GM12878 (cell line): Measurements from ENCODE around the gene SIRT7. TPM values are rescaled to one million over a fixed set of nuclear protein-coding genes. Genes with fewer than 3 reads are reported as not detected.
A peak's percentile ranks its signal among the peaks of the same experiment; 100 is the strongest.

Experiments used
- ATAC-seq: fragments of 200-7000 bp; cut with Tn5 transposase; 3 replicates; pipeline ENCODE4 v1.9.1; 2020; ENCODE audit warnings: mild to moderate bottlenecking, moderate library complexity
- BruUV-seq: library from RNA; stranded (reverse); fragments of 400-500 nt; replicated peaks from 2 replicates; lab custom pipeline; 2021; lab: Mats Ljungman, UMichigan
- CTCF ChIA-PET: fragments of 300-600 bp; sonication (Branson Sonifier 250); formaldehyde crosslinking; extraction: SDS; loops from one replicate; lab custom pipeline; 2021; ENCODE audit warnings: inconsistent platforms; lab: Yijun Ruan, JAX
- POLR2A ChIA-PET: fragments of 350-600 bp; formaldehyde crosslinking; extraction: SDS; loops from one replicate; lab custom pipeline; 2021; ENCODE audit warnings: inconsistent platforms; lab: Charles Lee
- RAD21 ChIA-PET: fragments of 300-600 bp; sonication (Branson Sonifier 250); formaldehyde crosslinking; loops from one replicate; lab custom pipeline; 2023; ENCODE audit warnings: antibody characterized with exemption; ENCODE audit not compliant: unreplicated experiment; lab: Charles Lee
- SMC1A ChIA-PET: fragments of 300-600 bp; sonication (Branson Sonifier 250); formaldehyde crosslinking; loops from one replicate; lab custom pipeline; 2023; ENCODE audit not compliant: unreplicated experiment, uncharacterized antibody; lab: Charles Lee
- DNase-seq: peaks from one replicate; pipeline ENCODE4 v3.0.0-alpha.2; 2011; ENCODE audit warnings: low read depth, low spot score
- FAIRE-seq: peaks from 3 replicates; lab custom pipeline; 2011; peaks lifted over from hg19 to GRCh38; lab: Jason Lieb, UNC
- H2AFZ ChIP-seq: 2 replicates; pipeline ENCODE4 v1.6.0; 2011; ENCODE audit warnings: low read depth, low read length, control low read depth; ENCODE audit not compliant: control insufficient read depth
- H3K27ac ChIP-seq: 2 replicates; pipeline ENCODE4 v1.5.1; 2011; ENCODE audit warnings: control low read depth; ENCODE audit not compliant: control insufficient read depth, insufficient read depth
- H3K27me3 ChIP-seq, 2 experiments: replicated peaks in 1 of 2; 2 replicates each; pipeline versions ENCODE4 v1.6.0 to v1.6.1; 2011; ENCODE audit warnings: low read length in 1 of 2; ENCODE audit not compliant: control insufficient read depth in 2 of 2, insufficient read depth in 2 of 2
- H3K36me3 ChIP-seq, 2 experiments: 2 replicates each; pipeline ENCODE4 v1.5.1; 2011; ENCODE audit warnings: low read length in 1 of 2; ENCODE audit not compliant: control insufficient read depth in 2 of 2, insufficient read depth in 2 of 2
- H3K4me1 ChIP-seq: 2 replicates; pipeline ENCODE4 v1.6.1; 2011; ENCODE audit warnings: mild to moderate bottlenecking, low read length, moderate library complexity, mixed read lengths; ENCODE audit not compliant: control insufficient read depth, insufficient read depth
- H3K4me2 ChIP-seq: 2 replicates; pipeline ENCODE4 v1.6.0; 2011; ENCODE audit warnings: control low read depth; ENCODE audit not compliant: control insufficient read depth, insufficient read depth
- H3K4me3 ChIP-seq: fragments of 200-600 bp; sonication (generic); 2 replicates; pipeline ENCODE4 v1.5.1; 2016
- H3K79me2 ChIP-seq: 2 replicates; pipeline ENCODE4 v1.6.0; 2011; ENCODE audit warnings: low read length; ENCODE audit not compliant: control insufficient read depth, insufficient read depth
- H3K9ac ChIP-seq: 2 replicates; pipeline ENCODE4 v1.8.0; 2011; ENCODE audit warnings: low read length, control low read depth, mixed read lengths; ENCODE audit not compliant: control insufficient read depth, insufficient read depth
- H3K9me3 ChIP-seq: replicated peaks from 3 replicates; pipeline ENCODE4 v1.5.1; 2011; ENCODE audit warnings: mild to moderate bottlenecking, low read length; ENCODE audit not compliant: control insufficient read depth, insufficient read depth
- H4K20me1 ChIP-seq: 2 replicates; pipeline ENCODE4 v1.6.0; 2011; ENCODE audit not compliant: control insufficient read depth, insufficient read depth
- GATAD2B ChIP-seq: fragments of 450-650 bp; conservative IDR thresholded peaks from 2 replicates; pipeline ENCODE4 v1.6.1; 2017; ENCODE audit warnings: low read depth, mild to moderate bottlenecking, moderate library complexity
- KAT2A ChIP-seq: conservative IDR thresholded peaks from 2 replicates; pipeline ENCODE4 v1.6.1; 2011; ENCODE audit warnings: low read depth, low read length; ENCODE audit not compliant: control insufficient read depth
- KLF5 ChIP-seq: fragments of 450-650 bp; IDR thresholded peaks from 2 replicates; pipeline ENCODE4 v1.6.1; 2014; ENCODE audit warnings: mild to moderate bottlenecking; ENCODE audit not compliant: partially characterized antibody
- MTA3 ChIP-seq: IDR thresholded peaks from 2 replicates; pipeline ENCODE4 v1.6.1; 2012; ENCODE audit warnings: low read length, inconsistent platforms, borderline replicate concordance
- RFX5 ChIP-seq: IDR thresholded peaks from 2 replicates; pipeline ENCODE4 v1.6.1; 2011; ENCODE audit warnings: low read depth, low read length, improper control_type of control experiment
- SREBF1 ChIP-seq: IDR thresholded peaks from 2 replicates; pipeline ENCODE4 v1.6.1; 2012; ENCODE audit warnings: mild to moderate bottlenecking, low read length
- TCF3 ChIP-seq: IDR thresholded peaks from 2 replicates; pipeline ENCODE4 v1.6.1; 2012; ENCODE audit warnings: low read depth, mild to moderate bottlenecking, low read length, borderline replicate concordance; ENCODE audit not compliant: insufficient read depth
- WGBS: methylation state at CpG from one replicate; pipeline ENCODE4 v1.1.6; 2016; ENCODE audit warnings: low lambda C conversion rate; ENCODE audit not compliant: insufficient replicate concordance, insufficient coverage; ENCODE audit errors: missing lambda C conversion rate; 5-methylcytosine and 5-hydroxymethylcytosine counted together
- in situ Hi-C: fragments of 300-500 bp; cut with MboI; formaldehyde crosslinking; loops from 9 replicates; pipeline ENCODE4 v1.14.3; 2018; ENCODE audit warnings: mixed read lengths
- intact Hi-C: fragments of 100-400 bp; cut with micrococcal nuclease; formaldehyde crosslinking; loops from one replicate; pipeline ENCODE4 v1.14.2; 2022; ENCODE audit not compliant: unreplicated experiment
- polyA plus RNA-seq, 11 experiments: library from polyadenylated mRNA; depleted of rRNA in 4 of 11; unstranded in 6 of 11; stranded (reverse) in 5 of 11; fragments of >200 nt; fragmentation: Nextera tagmentation in 4 of 11; fragmentation: Illumina TruSeq in 1 of 11; extraction: Ambion mirVana in 4 of 11; extraction: Trizol in 1 of 11; gene quantifications; 1 replicate in 1 of 11; 2 replicates in 10 of 11; pipeline versions ENCODE4 v1.2.1 to v1.2.3, GENCODE V29; 2011 to 2016; ENCODE audit warnings: inconsistent platforms in 2 of 11, missing spikeins in 2 of 11, low read depth in 1 of 11
- total RNA-seq, 4 experiments: library from RNA; depleted of rRNA in 3 of 4; stranded (reverse); fragments of >200 nt in 3 of 4; fragmentation: Illumina TruSeq in 1 of 4; extraction: Trizol in 1 of 4; gene quantifications; 2 replicates each; pipeline versions ENCODE4 v1.2.1 to v1.2.3, GENCODE V29; 2013 to 2021
- TF ChIP-seq, protein P1 (sequence below): IDR thresholded peaks from 2 replicates; pipeline ENCODE4 v1.6.1; 2012; ENCODE audit warnings: improper control_type of control experiment, low read depth, low read length; ENCODE audit not compliant: insufficient replicate concordance
- TF ChIP-seq, protein P2 (sequence below): IDR thresholded peaks from 2 replicates; pipeline ENCODE4 v1.6.1; 2011; ENCODE audit warnings: borderline replicate concordance, low read depth, mild to moderate bottlenecking, moderate library complexity, mixed read lengths, low read length; ENCODE audit not compliant: insufficient read depth; ENCODE audit errors: extremely low read length
- TF ChIP-seq, protein P3 (sequence below): fragments of 450-650 bp; formaldehyde crosslinking; IDR thresholded peaks from 2 replicates; pipeline ENCODE4 v1.5.0; 2022; ENCODE audit warnings: mild to moderate bottlenecking, missing genetic modification characterization

The SIRT7 gene
- total and polyA plus RNA-seq, 10 of the 15 experiments (the other 5 are each of a cell fraction or from before 2014, with no cell fraction given) = 1.2 to 56.2 (median 22.7) TPM

DNA sequence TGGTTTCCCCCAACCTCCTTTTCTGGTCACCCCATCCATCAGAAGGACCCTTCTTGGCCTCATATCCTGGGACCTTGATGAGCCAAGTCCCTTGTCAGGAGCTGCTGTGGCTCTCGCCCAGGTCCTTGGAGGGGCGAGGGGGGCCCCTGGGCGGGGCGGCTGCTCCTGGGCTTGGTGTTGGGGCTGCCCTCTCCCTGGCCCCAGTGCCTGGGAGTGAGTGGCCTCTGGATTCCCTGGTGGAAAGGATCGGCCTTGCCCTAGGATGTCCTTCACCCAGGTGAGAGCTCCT is 49.2 kb upstream of the SIRT7 start (continued):
- TF ChIP-seq, protein P1, sequence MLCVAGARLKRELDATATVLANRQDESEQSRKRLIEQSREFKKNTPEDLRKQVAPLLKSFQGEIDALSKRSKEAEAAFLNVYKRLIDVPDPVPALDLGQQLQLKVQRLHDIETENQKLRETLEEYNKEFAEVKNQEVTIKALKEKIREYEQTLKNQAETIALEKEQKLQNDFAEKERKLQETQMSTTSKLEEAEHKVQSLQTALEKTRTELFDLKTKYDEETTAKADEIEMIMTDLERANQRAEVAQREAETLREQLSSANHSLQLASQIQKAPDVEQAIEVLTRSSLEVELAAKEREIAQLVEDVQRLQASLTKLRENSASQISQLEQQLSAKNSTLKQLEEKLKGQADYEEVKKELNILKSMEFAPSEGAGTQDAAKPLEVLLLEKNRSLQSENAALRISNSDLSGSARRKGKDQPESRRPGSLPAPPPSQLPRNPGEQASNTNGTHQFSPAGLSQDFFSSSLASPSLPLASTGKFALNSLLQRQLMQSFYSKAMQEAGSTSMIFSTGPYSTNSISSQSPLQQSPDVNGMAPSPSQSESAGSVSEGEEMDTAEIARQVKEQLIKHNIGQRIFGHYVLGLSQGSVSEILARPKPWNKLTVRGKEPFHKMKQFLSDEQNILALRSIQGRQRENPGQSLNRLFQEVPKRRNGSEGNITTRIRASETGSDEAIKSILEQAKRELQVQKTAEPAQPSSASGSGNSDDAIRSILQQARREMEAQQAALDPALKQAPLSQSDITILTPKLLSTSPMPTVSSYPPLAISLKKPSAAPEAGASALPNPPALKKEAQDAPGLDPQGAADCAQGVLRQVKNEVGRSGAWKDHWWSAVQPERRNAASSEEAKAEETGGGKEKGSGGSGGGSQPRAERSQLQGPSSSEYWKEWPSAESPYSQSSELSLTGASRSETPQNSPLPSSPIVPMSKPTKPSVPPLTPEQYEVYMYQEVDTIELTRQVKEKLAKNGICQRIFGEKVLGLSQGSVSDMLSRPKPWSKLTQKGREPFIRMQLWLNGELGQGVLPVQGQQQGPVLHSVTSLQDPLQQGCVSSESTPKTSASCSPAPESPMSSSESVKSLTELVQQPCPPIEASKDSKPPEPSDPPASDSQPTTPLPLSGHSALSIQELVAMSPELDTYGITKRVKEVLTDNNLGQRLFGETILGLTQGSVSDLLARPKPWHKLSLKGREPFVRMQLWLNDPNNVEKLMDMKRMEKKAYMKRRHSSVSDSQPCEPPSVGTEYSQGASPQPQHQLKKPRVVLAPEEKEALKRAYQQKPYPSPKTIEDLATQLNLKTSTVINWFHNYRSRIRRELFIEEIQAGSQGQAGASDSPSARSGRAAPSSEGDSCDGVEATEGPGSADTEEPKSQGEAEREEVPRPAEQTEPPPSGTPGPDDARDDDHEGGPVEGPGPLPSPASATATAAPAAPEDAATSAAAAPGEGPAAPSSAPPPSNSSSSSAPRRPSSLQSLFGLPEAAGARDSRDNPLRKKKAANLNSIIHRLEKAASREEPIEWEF = no peak
- TF ChIP-seq SREBF1 (no peak), KLF5 (no peak), KAT2A (no peak)

DNA sequence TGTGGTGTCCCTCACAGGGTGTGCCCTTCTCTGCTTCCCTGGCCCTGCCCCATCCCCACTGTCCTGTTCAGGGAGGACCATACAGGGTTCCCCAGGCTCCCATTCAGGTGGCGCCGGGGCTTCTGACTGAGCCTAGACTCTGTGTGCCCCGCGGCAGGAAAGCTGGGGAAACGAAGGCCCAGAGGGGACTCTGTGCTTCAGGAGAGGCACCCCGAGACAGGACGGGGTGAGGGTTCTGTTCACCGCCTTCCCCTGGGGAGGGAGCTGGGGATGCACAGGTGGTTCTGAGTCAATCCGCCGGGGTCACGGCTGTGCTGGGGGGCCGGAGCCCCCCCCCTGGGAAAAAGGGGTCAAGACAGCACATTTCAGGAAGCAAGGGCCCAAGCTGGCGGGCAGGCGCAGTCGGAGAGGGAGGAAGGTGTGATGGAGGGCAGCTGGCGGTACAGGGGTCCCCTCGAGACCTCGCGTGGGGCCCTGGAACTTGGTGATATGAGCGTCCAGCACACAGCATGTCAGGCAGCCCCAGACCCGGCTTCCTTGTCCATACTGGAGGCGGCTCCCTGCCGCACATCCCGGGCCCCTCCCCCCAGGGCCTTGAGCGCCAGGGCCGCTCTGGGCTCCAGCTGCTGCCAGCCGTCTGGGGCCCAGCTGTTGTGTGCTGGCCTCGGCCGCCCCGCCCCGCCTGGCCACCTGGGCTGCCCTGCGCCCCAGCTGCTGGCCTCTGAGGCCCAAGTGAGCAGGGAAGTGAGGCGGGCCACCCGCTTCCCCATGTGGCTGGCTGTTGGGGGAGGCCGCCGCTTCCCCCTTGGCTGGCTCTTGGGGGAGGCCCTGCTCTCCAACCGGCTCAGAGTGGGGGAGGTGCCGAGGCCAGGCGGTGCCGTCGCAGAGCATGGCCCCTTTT is 48.6 kb upstream of the SIRT7 start:
- CTCF ChIA-PET = interaction anchor here (0.7 to 2.9 kb wide), 3 partner anchors 7 to 55 kb away, joined by 3 to 28 read pairs (median 4); partner anchors contain the start of genes CENPX and LRRC45
- Histone ChIP-seq H3K9me3 (no peaks in the 10 kb centered on the region), H3K27me3 (peaks cover 4 to 9% of the 10 kb centered on the region in 2 experiments), H3K4me2 (peak overlapping the region; percentile 49; the same call in 1 of the 2 replicates), H2AFZ (peak overlapping the region; percentile 5; the same call in 1 of the 2 replicates), H3K36me3 (no peaks in the 10 kb centered on the region), H3K27ac (no peak overlapping the region), H3K79me2 (no peaks in the 10 kb centered on the region), H4K20me1 (no peaks in the 10 kb centered on the region), H3K4me3 (no peak overlapping the region), H3K9ac (no peak overlapping the region), H3K4me1 (peaks cover 18% of the 10 kb centered on the region)
- in situ Hi-C loops (no loop called here), intact Hi-C loops (loop anchor here (5.0 kb wide), 1 partner anchor 39 kb away; the partner anchor contains the start of gene MAFG)
- DNase-seq = no peak
- 30% methylated on average over 35 of the region's 41 CpGs for WGBS
- FAIRE-seq = no peak
- peak; percentile 39 for ATAC-seq
- RAD21 ChIA-PET = interaction anchor here (1.1 to 1.9 kb wide), 2 partner anchors 37 to 56 kb away, joined by 4 to 12 read pairs; partner anchors contain the start of genes CENPX and LRRC45
- POLR2A ChIA-PET = interaction anchor here (0.6 to 2.3 kb wide), 8 partner anchors 10 to 254 kb away, joined by 3 to 18 read pairs (median 3); partner anchors contain the start of genes ASPSCR1, DCXR, FASN and SLC25A10
- no TSS peak for BruUV-seq
- SMC1A ChIA-PET = interaction anchor here (1.2 to 2.0 kb wide), 2 partner anchors 55 to 71 kb away, joined by 7 to 9 read pairs; partner anchors contain the start of gene DCXR
- TF ChIP-seq GATAD2B = peak; percentile 26; the same call in 1 of the 2 replicates
- TF ChIP-seq, protein P2, sequence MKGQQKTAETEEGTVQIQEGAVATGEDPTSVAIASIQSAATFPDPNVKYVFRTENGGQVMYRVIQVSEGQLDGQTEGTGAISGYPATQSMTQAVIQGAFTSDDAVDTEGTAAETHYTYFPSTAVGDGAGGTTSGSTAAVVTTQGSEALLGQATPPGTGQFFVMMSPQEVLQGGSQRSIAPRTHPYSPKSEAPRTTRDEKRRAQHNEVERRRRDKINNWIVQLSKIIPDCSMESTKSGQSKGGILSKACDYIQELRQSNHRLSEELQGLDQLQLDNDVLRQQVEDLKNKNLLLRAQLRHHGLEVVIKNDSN = no peak
- TF ChIP-seq TCF3 = peak; percentile 98
- no peak for TF ChIP-seq MTA3
- TF ChIP-seq RFX5 = no peak
- TF ChIP-seq, protein P3, sequence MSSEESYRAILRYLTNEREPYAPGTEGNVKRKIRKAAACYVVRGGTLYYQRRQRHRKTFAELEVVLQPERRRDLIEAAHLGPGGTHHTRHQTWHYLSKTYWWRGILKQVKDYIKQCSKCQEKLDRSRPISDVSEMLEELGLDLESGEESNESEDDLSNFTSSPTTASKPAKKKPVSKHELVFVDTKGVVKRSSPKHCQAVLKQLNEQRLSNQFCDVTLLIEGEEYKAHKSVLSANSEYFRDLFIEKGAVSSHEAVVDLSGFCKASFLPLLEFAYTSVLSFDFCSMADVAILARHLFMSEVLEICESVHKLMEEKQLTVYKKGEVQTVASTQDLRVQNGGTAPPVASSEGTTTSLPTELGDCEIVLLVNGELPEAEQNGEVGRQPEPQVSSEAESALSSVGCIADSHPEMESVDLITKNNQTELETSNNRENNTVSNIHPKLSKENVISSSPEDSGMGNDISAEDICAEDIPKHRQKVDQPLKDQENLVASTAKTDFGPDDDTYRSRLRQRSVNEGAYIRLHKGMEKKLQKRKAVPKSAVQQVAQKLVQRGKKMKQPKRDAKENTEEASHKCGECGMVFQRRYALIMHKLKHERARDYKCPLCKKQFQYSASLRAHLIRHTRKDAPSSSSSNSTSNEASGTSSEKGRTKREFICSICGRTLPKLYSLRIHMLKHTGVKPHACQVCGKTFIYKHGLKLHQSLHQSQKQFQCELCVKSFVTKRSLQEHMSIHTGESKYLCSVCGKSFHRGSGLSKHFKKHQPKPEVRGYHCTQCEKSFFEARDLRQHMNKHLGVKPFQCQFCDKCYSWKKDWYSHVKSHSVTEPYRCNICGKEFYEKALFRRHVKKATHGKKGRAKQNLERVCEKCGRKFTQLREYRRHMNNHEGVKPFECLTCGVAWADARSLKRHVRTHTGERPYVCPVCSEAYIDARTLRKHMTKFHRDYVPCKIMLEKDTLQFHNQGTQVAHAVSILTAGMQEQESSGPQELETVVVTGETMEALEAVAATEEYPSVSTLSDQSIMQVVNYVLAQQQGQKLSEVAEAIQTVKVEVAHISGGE (CRISPR knock-in tag) = no peak
